B cell (primary cell): Measurements from ENCODE around the gene RTN4RL2. TPM values are rescaled to one million over a fixed set of nuclear protein-coding genes. Genes with fewer than 3 reads are reported as not detected.

Experiments
- ATAC-seq: fragments of 200-7000 bp; cut with Tn5 transposase; one replicate; pipeline ENCODE4 v1.10.0; 2021; ENCODE audit warnings: low read depth, mild to moderate bottlenecking, moderate number of reproducible peaks, moderate library complexity
- CTCF ChIA-PET: fragments of 350-600 bp; sonication (Branson Sonifier 250); formaldehyde crosslinking; loops from one replicate; lab custom pipeline; 2021; ENCODE audit warnings: antibody characterized with exemption, inconsistent platforms; lab: Charles Lee
- POLR2A ChIA-PET: fragments of 350-600 bp; sonication (Branson Sonifier 250); formaldehyde crosslinking; loops from one replicate; lab custom pipeline; 2021; ENCODE audit warnings: antibody characterized with exemption; lab: Charles Lee
- DNase-seq: peaks from one replicate; pipeline ENCODE4 v3.0.0; 2013
- H2AFZ ChIP-seq: 2 replicates; pipeline ENCODE4 v1.6.1; 2012; ENCODE audit warnings: mild to moderate bottlenecking, low read depth, low read length; ENCODE audit not compliant: insufficient read depth, poor library complexity, severe bottlenecking
- H3K27ac ChIP-seq, 2 donors: 1 replicate in 1 of 2; 2 replicates in 1 of 2; pipeline ENCODE4 v1.5.1; 2012 to 2013; ENCODE audit warnings: low read length in 2 of 2, mild to moderate bottlenecking in 2 of 2, moderate library complexity in 1 of 2
- H3K27me3 ChIP-seq, 4 experiments: fragments of 200-600 bp in 1 of 4; sonication (generic) in 1 of 4; replicated peaks in 1 of 4; 1 replicate in 2 of 4; 2 replicates in 2 of 4; pipeline versions ENCODE4 v1.6.1 to v1.7.0; 2013 to 2016; ENCODE audit warnings: low read length in 3 of 4, mild to moderate bottlenecking in 2 of 4, mixed read lengths in 1 of 4, moderate library complexity in 1 of 4; ENCODE audit not compliant: insufficient read depth in 4 of 4, control insufficient read depth in 3 of 4; ENCODE audit errors: control extremely low read depth in 1 of 4
- H3K36me3 ChIP-seq, 2 experiments: replicated peaks in 1 of 2; 1 replicate in 1 of 2; 2 replicates in 1 of 2; pipeline versions ENCODE4 v1.6.1 to v1.7.1; 2013; ENCODE audit warnings: low read length in 1 of 2; ENCODE audit not compliant: insufficient read depth in 2 of 2, control insufficient read depth in 1 of 2; ENCODE audit errors: control extremely low read depth in 1 of 2, extremely low read depth in 1 of 2
- H3K4me1 ChIP-seq, 2 donors: fragments of 200-600 bp in 1 of 2; sonication (generic) in 1 of 2; 1 replicate in 1 of 2; 2 replicates in 1 of 2; pipeline versions ENCODE4 v1.5.1 to v1.6.1; 2013 to 2017; ENCODE audit warnings: low read length in 2 of 2; ENCODE audit not compliant: control insufficient read depth in 2 of 2, insufficient read depth in 2 of 2
- H3K4me2 ChIP-seq: replicated peaks from 2 replicates; pipeline ENCODE3; 2012; ENCODE audit warnings: mild to moderate bottlenecking, low read depth, low read length; ENCODE audit not compliant: poor library complexity, severe bottlenecking
- H3K4me3 ChIP-seq, 5 experiments: fragments of 200-600 bp in 1 of 5; sonication (generic) in 1 of 5; 1 replicate in 3 of 5; 2 replicates in 2 of 5; pipeline versions ENCODE4 v1.5.1 to v1.7.0; 2011 to 2016; ENCODE audit warnings: low read length in 4 of 5, mild to moderate bottlenecking in 4 of 5, low read depth in 2 of 5, control low read depth in 1 of 5, moderate library complexity in 1 of 5; ENCODE audit not compliant: insufficient read depth in 1 of 5; ENCODE audit errors: control extremely low read depth in 1 of 5, extremely low read depth in 1 of 5
- H3K79me2 ChIP-seq: fragments of 200-600 bp; sonication (generic); one replicate; pipeline ENCODE4 v1.6.0; 2016; ENCODE audit warnings: low read length; ENCODE audit not compliant: control insufficient read depth, insufficient read depth
- H3K9ac ChIP-seq: fragments of 200-600 bp; sonication (generic); 2 replicates; pipeline ENCODE4 v1.6.1; 2017; ENCODE audit warnings: mild to moderate bottlenecking, low read length, moderate library complexity
- H3K9me3 ChIP-seq, 3 donors: one replicate each; pipeline versions ENCODE4 v1.6.1 to v1.7.1; 2013; ENCODE audit warnings: low read length in 2 of 3; ENCODE audit not compliant: control insufficient read depth in 2 of 3, insufficient read depth in 1 of 3; ENCODE audit errors: control extremely low read depth in 1 of 3
- H4K20me1 ChIP-seq: 2 replicates; pipeline ENCODE4 v1.6.0; 2012; ENCODE audit warnings: mild to moderate bottlenecking, low read length; ENCODE audit not compliant: insufficient read depth, control insufficient read depth, poor library complexity, severe bottlenecking
- H3K27ac Mint-ChIP-seq: one replicate; pipeline ENCODE4 v1.8.0; 2021; ENCODE audit warnings: mixed read lengths
- H3K27me3 Mint-ChIP-seq: one replicate; pipeline ENCODE4 v1.8.0; 2021; ENCODE audit warnings: mixed read lengths
- H3K4me1 Mint-ChIP-seq: one replicate; pipeline ENCODE4 v1.8.0; 2021; ENCODE audit warnings: mixed read lengths
- H3K4me3 Mint-ChIP-seq: one replicate; pipeline ENCODE4 v1.8.0; 2021; ENCODE audit warnings: mixed read lengths
- H3K9me3 Mint-ChIP-seq: one replicate; pipeline ENCODE4 v1.8.0; 2022; ENCODE audit warnings: mixed read lengths; ENCODE audit not compliant: insufficient read depth
- EZH2 ChIP-seq: IDR thresholded peaks from 2 replicates; pipeline ENCODE4 v1.6.1; 2012; ENCODE audit warnings: borderline replicate concordance, low read depth, mild to moderate bottlenecking, moderate library complexity, low read length; ENCODE audit not compliant: insufficient read depth, poor library complexity, severe bottlenecking
- WGBS: methylation state at CpG from one replicate; pipeline ENCODE4 v1.1.5; 2013; ENCODE audit warnings: missing lambda C conversion rate; ENCODE audit not compliant: insufficient coverage; 5-methylcytosine and 5-hydroxymethylcytosine counted together
- intact Hi-C: fragments of 100-400 bp; cut with micrococcal nuclease; formaldehyde crosslinking; loops from one replicate; pipeline ENCODE4 v1.10.0; 2022
- polyA plus RNA-seq: library from polyadenylated mRNA; depleted of rRNA; stranded (reverse); fragments of >200 nt; gene quantifications from 2 replicates; pipeline ENCODE4 v1.2.3, GENCODE V29; 2012
- total RNA-seq, 2 donors: library from RNA; stranded (reverse); fragments of 120-200 nt in 1 of 2; gene quantifications; 1 replicate in 1 of 2; 2 replicates in 1 of 2; pipeline versions ENCODE4 v1.2.3 to v1.2.4, GENCODE V29; 2013 to 2022
- TF ChIP-seq, protein P1 (sequence below): fragments of 200-600 bp; IDR thresholded peaks from one replicate; pipeline ENCODE4 v1.8.0; 2022; ENCODE audit warnings: antibody characterized with exemption, mild to moderate bottlenecking

The RTN4RL2 gene
- total and polyA plus RNA-seq, 2 donors (not counting 1 experiment from before 2014, with no cell fraction given) = 0.12 to 0.13 TPM

DNA sequence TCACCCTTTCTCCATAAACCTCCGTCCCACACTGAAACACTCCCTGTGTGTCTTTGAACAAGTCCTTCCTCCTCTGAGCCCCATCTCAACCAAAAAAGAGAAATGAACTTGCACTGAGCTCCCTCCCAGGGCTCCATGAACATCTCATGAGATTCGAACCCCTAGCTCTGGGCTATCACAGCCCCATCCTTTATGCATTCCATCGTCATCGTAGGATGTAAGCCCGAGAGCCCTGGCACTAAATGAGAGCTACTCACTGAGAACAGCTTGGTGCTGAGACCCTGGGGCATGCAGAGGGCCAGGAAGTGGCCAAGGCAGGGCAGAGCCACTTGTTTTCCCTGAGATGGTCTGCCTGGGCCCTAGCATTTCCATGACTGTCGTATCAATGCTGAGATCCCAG is 20.5 kb upstream of the RTN4RL2 start:
- 81% methylated on average over 6 of the region's 6 CpGs for WGBS
- DNase-seq (no peak), ATAC-seq (no peak)
- Mint-ChIP-seq H3K27me3 (peaks cover 7% of the 10 kb centered on the region), H3K4me3 (no peak overlapping the region), H3K4me1 (no peaks in the 10 kb centered on the region), H3K9me3 (no peaks in the 10 kb centered on the region), H3K27ac (no peak overlapping the region)
- Histone ChIP-seq H2AFZ (no peak overlapping the region), H4K20me1 (no peaks in the 10 kb centered on the region), H3K4me1 (no peaks in the 10 kb centered on the region), H3K9me3 (no peaks in the 10 kb centered on the region), H3K4me3 (no peak overlapping the region), H3K27me3 (no peaks in the 10 kb centered on the region), H3K79me2 (no peaks in the 10 kb centered on the region), H3K9ac (no peak overlapping the region), H3K36me3 (no peaks in the 10 kb centered on the region), H3K4me2 (no peak overlapping the region), H3K27ac (no peak overlapping the region)
- intact Hi-C loops = no loop called here
- no peak for TF ChIP-seq EZH2
- TF ChIP-seq, protein P1, sequence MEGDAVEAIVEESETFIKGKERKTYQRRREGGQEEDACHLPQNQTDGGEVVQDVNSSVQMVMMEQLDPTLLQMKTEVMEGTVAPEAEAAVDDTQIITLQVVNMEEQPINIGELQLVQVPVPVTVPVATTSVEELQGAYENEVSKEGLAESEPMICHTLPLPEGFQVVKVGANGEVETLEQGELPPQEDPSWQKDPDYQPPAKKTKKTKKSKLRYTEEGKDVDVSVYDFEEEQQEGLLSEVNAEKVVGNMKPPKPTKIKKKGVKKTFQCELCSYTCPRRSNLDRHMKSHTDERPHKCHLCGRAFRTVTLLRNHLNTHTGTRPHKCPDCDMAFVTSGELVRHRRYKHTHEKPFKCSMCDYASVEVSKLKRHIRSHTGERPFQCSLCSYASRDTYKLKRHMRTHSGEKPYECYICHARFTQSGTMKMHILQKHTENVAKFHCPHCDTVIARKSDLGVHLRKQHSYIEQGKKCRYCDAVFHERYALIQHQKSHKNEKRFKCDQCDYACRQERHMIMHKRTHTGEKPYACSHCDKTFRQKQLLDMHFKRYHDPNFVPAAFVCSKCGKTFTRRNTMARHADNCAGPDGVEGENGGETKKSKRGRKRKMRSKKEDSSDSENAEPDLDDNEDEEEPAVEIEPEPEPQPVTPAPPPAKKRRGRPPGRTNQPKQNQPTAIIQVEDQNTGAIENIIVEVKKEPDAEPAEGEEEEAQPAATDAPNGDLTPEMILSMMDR = no peak
- ChIA-PET POLR2A (no interaction called here), CTCF (interaction anchor here (0.9 to 2.2 kb wide), 2 partner anchors 18 to 90 kb away, joined by 4 to 15 read pairs; no protein-coding TSS in a partner anchor)

DNA sequence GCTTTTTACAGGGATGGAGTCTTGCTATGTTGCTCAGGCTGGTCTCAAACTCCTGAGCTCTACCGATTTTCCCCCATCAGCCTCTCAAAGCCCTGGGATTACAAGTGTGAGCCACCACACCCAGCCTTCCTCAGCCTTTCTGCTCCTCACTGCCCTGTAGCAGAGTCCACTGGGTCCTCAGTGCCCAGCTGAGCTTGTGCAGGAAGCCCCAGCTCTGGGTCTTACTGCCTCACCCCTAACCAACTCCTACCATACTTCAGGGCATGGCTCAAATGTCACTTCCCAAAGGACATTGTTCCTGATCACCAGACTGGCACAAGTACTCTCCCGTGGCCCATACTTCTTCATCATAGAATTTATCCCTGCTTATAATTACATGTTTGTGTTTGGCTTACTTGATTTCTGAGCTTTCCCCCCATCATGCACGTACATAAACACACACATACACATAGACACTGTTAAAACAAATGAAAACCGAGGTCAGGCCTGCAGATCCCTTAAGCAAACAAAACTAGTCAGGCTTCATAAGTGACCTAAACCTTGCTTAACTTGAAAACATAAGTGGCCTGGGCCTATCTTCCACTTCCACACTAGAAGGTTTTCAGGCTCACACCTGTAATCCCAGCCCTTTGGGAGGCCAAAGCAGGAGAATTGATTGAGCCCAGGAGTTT is 19.4 kb upstream of the RTN4RL2 start:
- H3K4me1 ChIP-seq = no peaks in the 10 kb centered on the region
- ChIA-PET CTCF (interaction anchor here (0.9 kb wide), 1 partner anchor 91 kb away, joined by 4 read pairs; no protein-coding TSS in a partner anchor), POLR2A (no interaction called here)
- no peaks in the 10 kb centered on the region for H3K79me2 ChIP-seq
- H3K27me3 ChIP-seq = peaks cover 0 to 3% (median 0%) of the 10 kb centered on the region in 4 experiments
- no peak for TF ChIP-seq EZH2
- TF ChIP-seq, protein P1 = no peak
- H3K9ac ChIP-seq = no peak overlapping the region
- H4K20me1 ChIP-seq = no peaks in the 10 kb centered on the region
- no peaks in the 10 kb centered on the region for H3K9me3 ChIP-seq
- H3K36me3 ChIP-seq = no peaks in the 10 kb centered on the region
- no peak overlapping the region for H3K4me3 ChIP-seq
- Mint-ChIP-seq H3K4me1 (no peaks in the 10 kb centered on the region), H3K4me3 (no peak overlapping the region), H3K27ac (no peak overlapping the region), H3K9me3 (no peaks in the 10 kb centered on the region), H3K27me3 (peaks cover 7% of the 10 kb centered on the region)
- DNase-seq (no peak), ATAC-seq (no peak)
- intact Hi-C loops = no loop called here
- WGBS = 93% methylated on average over 1 of the region's 4 CpGs
- H2AFZ ChIP-seq = no peak overlapping the region
- no peak overlapping the region for H3K4me2 ChIP-seq
- no peak overlapping the region for H3K27ac ChIP-seq
